ENCODE data around the gene MYCBP. TPM values are rescaled to one million over a fixed set of nuclear protein-coding genes. Genes with fewer than 3 reads are reported as not detected.
"Not testable (repeated sequence)": the region's sequence is repeated elsewhere in the genome, so short reads cannot be mapped to it uniquely, and the experiment has no call there.

Gene MYCBP
- total and polyA plus RNA-seq, 2 of the 13 experiments (the other 11 are each of a cell fraction or from before 2014, with no cell fraction given), result 11.4 to 30.4 TPM

- no peak for TF ChIP-seq ZNF253 (CRISPR knock-in tag; IDR thresholded peaks at IDR 0.05; ENCODE audit: borderline replicate concordance)
- no peak for TF ChIP-seq NR2F6 (IDR thresholded peaks at IDR 0.05)
- TF ChIP-seq NR2F6 (CRISPR knock-in tag; IDR thresholded peaks at IDR 0.05), result no peak
- TF ChIP-seq, protein P1, sequence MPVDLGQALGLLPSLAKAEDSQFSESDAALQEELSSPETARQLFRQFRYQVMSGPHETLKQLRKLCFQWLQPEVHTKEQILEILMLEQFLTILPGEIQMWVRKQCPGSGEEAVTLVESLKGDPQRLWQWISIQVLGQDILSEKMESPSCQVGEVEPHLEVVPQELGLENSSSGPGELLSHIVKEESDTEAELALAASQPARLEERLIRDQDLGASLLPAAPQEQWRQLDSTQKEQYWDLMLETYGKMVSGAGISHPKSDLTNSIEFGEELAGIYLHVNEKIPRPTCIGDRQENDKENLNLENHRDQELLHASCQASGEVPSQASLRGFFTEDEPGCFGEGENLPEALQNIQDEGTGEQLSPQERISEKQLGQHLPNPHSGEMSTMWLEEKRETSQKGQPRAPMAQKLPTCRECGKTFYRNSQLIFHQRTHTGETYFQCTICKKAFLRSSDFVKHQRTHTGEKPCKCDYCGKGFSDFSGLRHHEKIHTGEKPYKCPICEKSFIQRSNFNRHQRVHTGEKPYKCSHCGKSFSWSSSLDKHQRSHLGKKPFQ (CRISPR knock-in tag; IDR thresholded peaks at IDR 0.05; ENCODE audit: insufficient replicate concordance), result no peak
- TF ChIP-seq MEIS1 (CRISPR knock-in tag; IDR thresholded peaks at IDR 0.05; ENCODE audit: borderline replicate concordance), result no peak
- no peak for TF ChIP-seq ZNF737 (CRISPR knock-in tag; IDR thresholded peaks at IDR 0.05; ENCODE audit: borderline replicate concordance)
- TF ChIP-seq ZNF138 (CRISPR knock-in tag; IDR thresholded peaks at IDR 0.05; ENCODE audit: low read depth), result no peak
- TF ChIP-seq ZFP36 (IDR thresholded peaks at IDR 0.05; ENCODE audit: borderline replicate concordance, low read depth, low read length, partially characterized antibody), result no peak
- no peak for TF ChIP-seq ZNF768 (CRISPR knock-in tag; IDR thresholded peaks at IDR 0.05)
- TF ChIP-seq, protein P2, sequence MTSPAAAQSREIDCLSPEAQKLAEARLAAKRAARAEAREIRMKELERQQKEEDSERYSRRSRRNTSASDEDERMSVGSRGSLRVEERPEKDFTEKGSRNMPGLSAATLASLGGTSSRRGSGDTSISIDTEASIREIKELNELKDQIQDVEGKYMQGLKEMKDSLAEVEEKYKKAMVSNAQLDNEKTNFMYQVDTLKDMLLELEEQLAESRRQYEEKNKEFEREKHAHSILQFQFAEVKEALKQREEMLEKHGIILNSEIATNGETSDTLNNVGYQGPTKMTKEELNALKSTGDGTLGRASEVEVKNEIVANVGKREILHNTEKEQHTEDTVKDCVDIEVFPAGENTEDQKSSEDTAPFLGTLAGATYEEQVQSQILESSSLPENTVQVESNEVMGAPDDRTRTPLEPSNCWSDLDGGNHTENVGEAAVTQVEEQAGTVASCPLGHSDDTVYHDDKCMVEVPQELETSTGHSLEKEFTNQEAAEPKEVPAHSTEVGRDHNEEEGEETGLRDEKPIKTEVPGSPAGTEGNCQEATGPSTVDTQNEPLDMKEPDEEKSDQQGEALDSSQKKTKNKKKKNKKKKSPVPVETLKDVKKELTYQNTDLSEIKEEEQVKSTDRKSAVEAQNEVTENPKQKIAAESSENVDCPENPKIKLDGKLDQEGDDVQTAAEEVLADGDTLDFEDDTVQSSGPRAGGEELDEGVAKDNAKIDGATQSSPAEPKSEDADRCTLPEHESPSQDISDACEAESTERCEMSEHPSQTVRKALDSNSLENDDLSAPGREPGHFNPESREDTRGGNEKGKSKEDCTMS (CRISPR knock-in tag; conservative IDR thresholded peaks at IDR 0.05), result no peak
- TF ChIP-seq ZBTB20 (CRISPR knock-in tag; IDR thresholded peaks at IDR 0.05; ENCODE audit: borderline replicate concordance, low read depth), result no peak
Measured at GRCh38 chr1:38915352-38915948, 42.3 kb upstream of the MYCBP start (continued).

DNA sequence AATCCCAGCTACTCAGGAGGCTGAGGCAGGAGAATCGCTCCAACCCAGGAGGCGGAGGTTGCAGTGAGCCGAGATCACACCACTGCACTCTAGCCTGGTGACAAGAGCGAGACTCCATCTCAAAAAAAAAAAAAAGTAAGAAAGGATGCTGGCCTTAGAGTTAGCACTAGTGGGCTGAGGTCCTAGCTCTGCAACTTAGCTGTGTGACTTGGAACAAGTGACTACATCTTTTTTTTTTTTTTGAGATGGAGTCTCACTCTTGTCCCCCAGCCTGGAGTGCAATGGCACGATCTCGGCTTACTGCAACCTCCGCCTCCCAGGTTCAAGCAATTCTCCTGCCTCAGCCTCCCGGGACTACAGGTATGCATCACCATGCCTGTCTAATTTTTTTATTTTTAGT is 41.8 kb upstream of the MYCBP start:
- H3K9me3 ChIP-seq (ENCODE audit: low read length), result not testable (repeated sequence)
- 99% methylated on average over 8 of the region's 8 CpGs for WGBS (ENCODE audit: low lambda C conversion rate)

More for the DNA sequence above, 41.8 kb upstream of the MYCBP start:
- H3K79me2 ChIP-seq (ENCODE audit: insufficient read depth, low read length); DNase-seq (ENCODE audit: low spot score); FAIRE-seq; H3K4me2 ChIP-seq (ENCODE audit: low read depth, low read length); H3K27ac ChIP-seq (ENCODE audit: extremely low read length, insufficient read depth, low read length); H4K20me1 ChIP-seq (ENCODE audit: insufficient read depth, low read length); H3K4me1 ChIP-seq (ENCODE audit: insufficient read depth, low read length); CTCF ChIA-PET (ENCODE audit: low intra/inter-chr PET ratio, low total read pairs); in situ Hi-C loops (cut with HindIII; ENCODE audit: extremely low pct_ligation_motif_present, low pct_unique_long_range_greater_than_20kb); intact Hi-C loops (cut with micrococcal nuclease; ENCODE audit: unreplicated experiment); BruUV-seq (replicated peaks); ATAC-seq; H3K4me3 ChIP-seq (replicated peaks in 1 of 3; ENCODE audit: insufficient read depth in 1 of 3, low read depth in 2 of 3, low read length in 3 of 3); H3K36me3 ChIP-seq (replicated peaks in 1 of 2; ENCODE audit: control insufficient read depth in 1 of 2, insufficient read depth in 2 of 2, low read length in 2 of 2); H3K9ac ChIP-seq (ENCODE audit: insufficient read depth, low read depth, low read length); H3K27me3 ChIP-seq (ENCODE audit: control insufficient read depth in 1 of 2, insufficient read depth in 2 of 2, low read length in 2 of 2); POLR2A ChIA-PET; H2AFZ ChIP-seq (ENCODE audit: low read length): not testable (repeated sequence)

Data from HepG2 (cell line).